B cell (primary cell): Measurements from ENCODE around the gene PRTN3. TPM values are rescaled to one million over a fixed set of nuclear protein-coding genes. Genes with fewer than 3 reads are reported as not detected.

Experiments used
- ATAC-seq: fragments of 200-7000 bp; cut with Tn5 transposase; one replicate; pipeline ENCODE4 v1.10.0; 2021; ENCODE audit warnings: low read depth, mild to moderate bottlenecking, moderate number of reproducible peaks, moderate library complexity
- CTCF ChIA-PET: fragments of 350-600 bp; sonication (Branson Sonifier 250); formaldehyde crosslinking; loops from one replicate; lab custom pipeline; 2021; ENCODE audit warnings: antibody characterized with exemption, inconsistent platforms; lab: Charles Lee
- POLR2A ChIA-PET: fragments of 350-600 bp; sonication (Branson Sonifier 250); formaldehyde crosslinking; loops from one replicate; lab custom pipeline; 2021; ENCODE audit warnings: antibody characterized with exemption; lab: Charles Lee
- DNase-seq: peaks from one replicate; pipeline ENCODE4 v3.0.0; 2013
- H2AFZ ChIP-seq: 2 replicates; pipeline ENCODE4 v1.6.1; 2012; ENCODE audit warnings: mild to moderate bottlenecking, low read depth, low read length; ENCODE audit not compliant: insufficient read depth, poor library complexity, severe bottlenecking
- H3K27ac ChIP-seq, 2 donors: 1 replicate in 1 of 2; 2 replicates in 1 of 2; pipeline ENCODE4 v1.5.1; 2012 to 2013; ENCODE audit warnings: low read length in 2 of 2, mild to moderate bottlenecking in 2 of 2, moderate library complexity in 1 of 2
- H3K27me3 ChIP-seq, 4 experiments: fragments of 200-600 bp in 1 of 4; sonication (generic) in 1 of 4; replicated peaks in 1 of 4; 1 replicate in 2 of 4; 2 replicates in 2 of 4; pipeline versions ENCODE4 v1.6.1 to v1.7.0; 2013 to 2016; ENCODE audit warnings: low read length in 3 of 4, mild to moderate bottlenecking in 2 of 4, mixed read lengths in 1 of 4, moderate library complexity in 1 of 4; ENCODE audit not compliant: insufficient read depth in 4 of 4, control insufficient read depth in 3 of 4; ENCODE audit errors: control extremely low read depth in 1 of 4
- H3K36me3 ChIP-seq, 2 experiments: replicated peaks in 1 of 2; 1 replicate in 1 of 2; 2 replicates in 1 of 2; pipeline versions ENCODE4 v1.6.1 to v1.7.1; 2013; ENCODE audit warnings: low read length in 1 of 2; ENCODE audit not compliant: insufficient read depth in 2 of 2, control insufficient read depth in 1 of 2; ENCODE audit errors: control extremely low read depth in 1 of 2, extremely low read depth in 1 of 2
- H3K4me1 ChIP-seq, 2 donors: fragments of 200-600 bp in 1 of 2; sonication (generic) in 1 of 2; 1 replicate in 1 of 2; 2 replicates in 1 of 2; pipeline versions ENCODE4 v1.5.1 to v1.6.1; 2013 to 2017; ENCODE audit warnings: low read length in 2 of 2; ENCODE audit not compliant: control insufficient read depth in 2 of 2, insufficient read depth in 2 of 2
- H3K4me2 ChIP-seq: replicated peaks from 2 replicates; pipeline ENCODE3; 2012; ENCODE audit warnings: mild to moderate bottlenecking, low read depth, low read length; ENCODE audit not compliant: poor library complexity, severe bottlenecking
- H3K4me3 ChIP-seq, 5 experiments: fragments of 200-600 bp in 1 of 5; sonication (generic) in 1 of 5; 1 replicate in 3 of 5; 2 replicates in 2 of 5; pipeline versions ENCODE4 v1.5.1 to v1.7.0; 2011 to 2016; ENCODE audit warnings: low read length in 4 of 5, mild to moderate bottlenecking in 4 of 5, low read depth in 2 of 5, control low read depth in 1 of 5, moderate library complexity in 1 of 5; ENCODE audit not compliant: insufficient read depth in 1 of 5; ENCODE audit errors: control extremely low read depth in 1 of 5, extremely low read depth in 1 of 5
- H3K79me2 ChIP-seq: fragments of 200-600 bp; sonication (generic); one replicate; pipeline ENCODE4 v1.6.0; 2016; ENCODE audit warnings: low read length; ENCODE audit not compliant: control insufficient read depth, insufficient read depth
- H3K9ac ChIP-seq: fragments of 200-600 bp; sonication (generic); 2 replicates; pipeline ENCODE4 v1.6.1; 2017; ENCODE audit warnings: mild to moderate bottlenecking, low read length, moderate library complexity
- H3K9me3 ChIP-seq, 3 donors: one replicate each; pipeline versions ENCODE4 v1.6.1 to v1.7.1; 2013; ENCODE audit warnings: low read length in 2 of 3; ENCODE audit not compliant: control insufficient read depth in 2 of 3, insufficient read depth in 1 of 3; ENCODE audit errors: control extremely low read depth in 1 of 3
- H4K20me1 ChIP-seq: 2 replicates; pipeline ENCODE4 v1.6.0; 2012; ENCODE audit warnings: mild to moderate bottlenecking, low read length; ENCODE audit not compliant: insufficient read depth, control insufficient read depth, poor library complexity, severe bottlenecking
- H3K27ac Mint-ChIP-seq: one replicate; pipeline ENCODE4 v1.8.0; 2021; ENCODE audit warnings: mixed read lengths
- H3K27me3 Mint-ChIP-seq: one replicate; pipeline ENCODE4 v1.8.0; 2021; ENCODE audit warnings: mixed read lengths
- H3K4me1 Mint-ChIP-seq: one replicate; pipeline ENCODE4 v1.8.0; 2021; ENCODE audit warnings: mixed read lengths
- H3K4me3 Mint-ChIP-seq: one replicate; pipeline ENCODE4 v1.8.0; 2021; ENCODE audit warnings: mixed read lengths
- H3K9me3 Mint-ChIP-seq: one replicate; pipeline ENCODE4 v1.8.0; 2022; ENCODE audit warnings: mixed read lengths; ENCODE audit not compliant: insufficient read depth
- EZH2 ChIP-seq: IDR thresholded peaks from 2 replicates; pipeline ENCODE4 v1.6.1; 2012; ENCODE audit warnings: borderline replicate concordance, low read depth, mild to moderate bottlenecking, moderate library complexity, low read length; ENCODE audit not compliant: insufficient read depth, poor library complexity, severe bottlenecking
- WGBS: methylation state at CpG from one replicate; pipeline ENCODE4 v1.1.5; 2013; ENCODE audit warnings: missing lambda C conversion rate; ENCODE audit not compliant: insufficient coverage; 5-methylcytosine and 5-hydroxymethylcytosine counted together
- intact Hi-C: fragments of 100-400 bp; cut with micrococcal nuclease; formaldehyde crosslinking; loops from one replicate; pipeline ENCODE4 v1.10.0; 2022
- polyA plus RNA-seq: library from polyadenylated mRNA; depleted of rRNA; stranded (reverse); fragments of >200 nt; gene quantifications from 2 replicates; pipeline ENCODE4 v1.2.3, GENCODE V29; 2012
- total RNA-seq, 2 donors: library from RNA; stranded (reverse); fragments of 120-200 nt in 1 of 2; gene quantifications; 1 replicate in 1 of 2; 2 replicates in 1 of 2; pipeline versions ENCODE4 v1.2.3 to v1.2.4, GENCODE V29; 2013 to 2022
- TF ChIP-seq, protein P1 (sequence below): fragments of 200-600 bp; IDR thresholded peaks from one replicate; pipeline ENCODE4 v1.8.0; 2022; ENCODE audit warnings: antibody characterized with exemption, mild to moderate bottlenecking

PRTN3 gene
- total and polyA plus RNA-seq, 2 donors (not counting 1 experiment from before 2014, with no cell fraction given): not detected

DNA sequence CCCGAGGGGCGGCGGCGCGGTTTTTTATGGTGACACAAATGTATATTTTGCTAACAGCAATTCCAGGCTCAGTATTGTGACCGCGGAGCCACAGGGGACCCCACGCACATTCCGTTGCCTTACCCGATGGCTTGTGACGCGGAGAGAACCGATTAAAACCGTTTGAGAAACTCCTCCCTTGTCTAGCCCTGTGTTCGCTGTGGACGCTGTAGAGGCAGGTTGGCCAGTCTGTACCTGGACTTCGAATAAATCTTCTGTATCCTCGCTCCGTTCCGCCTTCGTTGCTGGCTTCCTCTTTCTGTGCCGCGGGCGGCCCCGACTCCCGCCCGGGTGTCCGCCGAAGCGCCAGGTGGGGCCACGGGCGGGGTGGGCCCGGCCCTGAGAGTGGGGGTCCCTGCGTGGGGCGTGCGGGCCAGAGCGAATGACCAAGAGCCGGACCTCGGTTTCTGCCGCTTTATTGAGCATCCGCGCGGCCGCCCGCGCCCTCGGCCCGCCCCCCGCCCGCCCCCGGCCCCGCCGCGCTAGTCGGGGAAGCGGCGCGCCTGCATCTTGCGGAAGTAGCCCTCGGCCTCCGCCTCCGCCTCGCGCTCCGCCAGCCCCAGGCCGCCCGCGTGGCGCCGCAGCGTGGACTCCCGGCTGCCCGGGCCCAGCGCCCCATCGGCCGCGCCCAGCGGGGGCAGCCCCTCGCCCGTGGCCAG is 28.6 kb upstream of the PRTN3 start:
- H2AFZ ChIP-seq: no peak overlapping the region
- no peak overlapping the region for H3K4me3 ChIP-seq
- POLR2A ChIA-PET: no interaction called here
- no peaks in the 10 kb centered on the region for H3K4me1 Mint-ChIP-seq
- peaks cover 13% of the 10 kb centered on the region for H3K79me2 ChIP-seq
- peaks cover 6 to 53% of the 10 kb centered on the region in 2 experiments for H3K36me3 ChIP-seq
- intact Hi-C loops: no loop called here
- H4K20me1 ChIP-seq: peaks cover 54% of the 10 kb centered on the region
- no peaks in the 10 kb centered on the region for H3K9me3 Mint-ChIP-seq
- no peak overlapping the region for H3K9ac ChIP-seq
- no peak overlapping the region for H3K27ac Mint-ChIP-seq
- 97% methylated on average over 63 of the region's 80 CpGs for WGBS
- CTCF ChIA-PET: no interaction called here
- peaks cover 0 to 3% (median 0%) of the 10 kb centered on the region in 3 donors for H3K9me3 ChIP-seq
- no peak for ATAC-seq
- H3K27ac ChIP-seq: no peak overlapping the region
- H3K4me3 Mint-ChIP-seq: no peak overlapping the region
- DNase-seq: no peak
- H3K4me1 ChIP-seq: no peaks in the 10 kb centered on the region
- TF ChIP-seq EZH2: no peak
- TF ChIP-seq, protein P1, sequence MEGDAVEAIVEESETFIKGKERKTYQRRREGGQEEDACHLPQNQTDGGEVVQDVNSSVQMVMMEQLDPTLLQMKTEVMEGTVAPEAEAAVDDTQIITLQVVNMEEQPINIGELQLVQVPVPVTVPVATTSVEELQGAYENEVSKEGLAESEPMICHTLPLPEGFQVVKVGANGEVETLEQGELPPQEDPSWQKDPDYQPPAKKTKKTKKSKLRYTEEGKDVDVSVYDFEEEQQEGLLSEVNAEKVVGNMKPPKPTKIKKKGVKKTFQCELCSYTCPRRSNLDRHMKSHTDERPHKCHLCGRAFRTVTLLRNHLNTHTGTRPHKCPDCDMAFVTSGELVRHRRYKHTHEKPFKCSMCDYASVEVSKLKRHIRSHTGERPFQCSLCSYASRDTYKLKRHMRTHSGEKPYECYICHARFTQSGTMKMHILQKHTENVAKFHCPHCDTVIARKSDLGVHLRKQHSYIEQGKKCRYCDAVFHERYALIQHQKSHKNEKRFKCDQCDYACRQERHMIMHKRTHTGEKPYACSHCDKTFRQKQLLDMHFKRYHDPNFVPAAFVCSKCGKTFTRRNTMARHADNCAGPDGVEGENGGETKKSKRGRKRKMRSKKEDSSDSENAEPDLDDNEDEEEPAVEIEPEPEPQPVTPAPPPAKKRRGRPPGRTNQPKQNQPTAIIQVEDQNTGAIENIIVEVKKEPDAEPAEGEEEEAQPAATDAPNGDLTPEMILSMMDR: no peak
- H3K27me3 Mint-ChIP-seq: no peaks in the 10 kb centered on the region
- H3K4me2 ChIP-seq: no peak overlapping the region
- no peaks in the 10 kb centered on the region for H3K27me3 ChIP-seq

DNA sequence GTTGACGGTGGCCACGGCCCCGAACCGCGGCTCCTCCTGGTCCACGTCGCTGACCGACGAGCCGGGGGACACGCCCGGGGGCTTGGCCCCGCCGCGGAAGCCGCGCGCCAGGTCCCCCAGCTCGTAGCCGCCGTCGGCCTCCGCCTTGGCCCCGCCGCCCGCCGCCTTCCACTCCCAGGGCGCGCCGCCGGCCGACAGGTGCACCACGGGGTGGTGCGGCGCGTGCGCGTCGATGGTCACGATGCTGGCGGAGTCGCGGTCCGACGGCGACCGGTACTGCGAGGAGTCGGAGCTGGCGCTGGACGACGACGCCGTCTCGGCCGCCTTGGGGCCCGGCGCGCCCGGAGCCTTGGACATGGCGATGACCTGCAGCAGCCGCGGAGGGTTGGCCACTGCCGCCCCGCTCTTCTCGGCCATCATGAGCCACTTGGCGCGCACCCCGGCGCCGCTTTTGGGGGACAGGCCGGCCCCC is 28.0 kb upstream of the PRTN3 start:
- H3K4me1 ChIP-seq: no peaks in the 10 kb centered on the region
- H4K20me1 ChIP-seq: peaks cover 48% of the 10 kb centered on the region
- intact Hi-C loops: no loop called here
- H3K36me3 ChIP-seq: peaks cover under 1 to 47% of the 10 kb centered on the region in 2 experiments
- no peaks in the 10 kb centered on the region for H3K27me3 ChIP-seq
- Mint-ChIP-seq H3K27ac (no peak overlapping the region), H3K4me3 (no peak overlapping the region), H3K4me1 (no peaks in the 10 kb centered on the region), H3K9me3 (no peaks in the 10 kb centered on the region), H3K27me3 (no peaks in the 10 kb centered on the region)
- POLR2A ChIA-PET: no interaction called here
- H3K4me2 ChIP-seq: no peak overlapping the region
- ATAC-seq (no peak), DNase-seq (no peak)
- peaks cover 7% of the 10 kb centered on the region for H3K79me2 ChIP-seq
- H3K4me3 ChIP-seq: no peak overlapping the region
- CTCF ChIA-PET: no interaction called here
- H3K9ac ChIP-seq: no peak overlapping the region
- H3K27ac ChIP-seq: no peak overlapping the region
- TF ChIP-seq EZH2: no peak
- TF ChIP-seq, protein P1: no peak
- H3K9me3 ChIP-seq: peaks cover 0 to 3% (median 0%) of the 10 kb centered on the region in 3 donors
- no peak overlapping the region for H2AFZ ChIP-seq
- 98% methylated on average over 61 of the region's 72 CpGs for WGBS
